AML-193 (cell line): Measurements from ENCODE around the gene CALML4.

Source experiments
- DNase-seq, 2 experiments: peaks; one replicate each; lab custom pipeline; 2025; lab: John Stamatoyannopoulos, UW

The CALML4 gene

GRCh38 chr15:68143785-68144184 lies 61.3 kb downstream of the CALML4 start:
- DNase-seq: no peak

DNA sequence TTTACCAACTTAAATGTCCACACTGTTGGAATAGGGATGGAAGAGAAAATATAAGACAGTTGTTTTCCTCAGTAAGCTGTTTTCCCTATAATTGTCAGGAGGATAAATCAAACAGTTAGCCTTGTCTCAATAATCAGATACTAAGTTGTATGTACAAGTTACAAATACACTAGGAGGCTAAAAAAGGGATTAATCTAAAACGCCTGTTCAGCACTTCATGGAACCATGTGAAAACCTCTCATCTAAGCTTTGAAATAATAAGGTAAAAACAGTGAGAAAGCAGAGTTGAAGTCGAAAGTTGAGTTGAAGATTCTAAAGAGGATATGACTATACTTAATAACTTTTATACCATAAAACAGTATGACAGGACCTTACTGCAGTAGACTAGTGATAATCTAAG lies 62.0 kb downstream of the CALML4 start:
- no peak for DNase-seq
